Prostate gland (tissue), 2 donors: ENCODE results near the gene ATMIN. TPM values are rescaled to one million over a fixed set of nuclear protein-coding genes. Genes with fewer than 3 reads are reported as not detected.

Experiments used
- DNase-seq: peaks from one replicate; pipeline ENCODE4 v3.0.0-alpha.2; 2019; ENCODE audit warnings: low spot score
- H3K27ac ChIP-seq, 2 donors: fragments of 200-600 bp; sonication (generic); 2 replicates each; pipeline ENCODE4 v1.5.1; 2017 to 2019
- H3K27me3 ChIP-seq: fragments of 200-600 bp; sonication (generic); replicated peaks from 2 replicates; pipeline ENCODE4 v1.5.1; 2019; ENCODE audit not compliant: insufficient read depth
- H3K36me3 ChIP-seq, 2 donors: fragments of 200-600 bp; sonication (generic); 1 replicate in 1 of 2; 2 replicates in 1 of 2; pipeline versions ENCODE4 v1.5.1 to v1.8.1; 2017 to 2019
- H3K4me1 ChIP-seq: fragments of 200-600 bp; sonication (generic); replicated peaks from 2 replicates; pipeline ENCODE4 v1.5.1; 2019
- H3K4me3 ChIP-seq, 2 donors: fragments of 200-600 bp; sonication (generic); 2 replicates each; pipeline ENCODE4 v1.5.1; 2017 to 2019
- H3K9me3 ChIP-seq: fragments of 200-600 bp; sonication (generic); 2 replicates; pipeline ENCODE4 v1.5.1; 2017
- CTCF ChIP-seq, 4 experiments: fragments of 200-600 bp in 2 of 4; fragments of 450-650 bp in 2 of 4; sonication (generic) in 2 of 4; IDR thresholded peaks; 1 replicate in 3 of 4; 2 replicates in 1 of 4; pipeline ENCODE4 v1.5.1; 2016 to 2019; ENCODE audit warnings: antibody characterized with exemption in 4 of 4, mild to moderate bottlenecking in 2 of 4, moderate library complexity in 2 of 4
- POLR2A ChIP-seq: fragments of 450-650 bp; IDR thresholded peaks from one replicate; pipeline ENCODE4 v1.6.1; 2016; ENCODE audit warnings: antibody characterized with exemption, mild to moderate bottlenecking
- POLR2AphosphoS5 ChIP-seq: sonication (generic); formaldehyde crosslinking; IDR thresholded peaks from one replicate; pipeline ENCODE4 v1.6.1; 2017; ENCODE audit warnings: antibody characterized with exemption
- WGBS: methylation state at CpG from one replicate; pipeline ENCODE4 v1.1.5; 2018; 5-methylcytosine and 5-hydroxymethylcytosine counted together
- intact Hi-C: fragments of 100-400 bp; cut with DNase I; formaldehyde crosslinking; loops from one replicate; pipeline ENCODE4 v1.14.2; 2022
- total RNA-seq, 2 donors: library from RNA; depleted of rRNA; stranded (reverse); fragments of >200 nt; gene quantifications; one replicate each; pipeline ENCODE4 v1.1.0, GENCODE V29; 2016

The ATMIN gene
- total RNA-seq, 2 donors from 2014 or later = 47.1 to 62.4 TPM

GRCh38 chr16:80990577-80990976 lies 45.1 kb upstream of the ATMIN start:
- no peak for DNase-seq
- Histone ChIP-seq H3K27ac (no peak overlapping the region), H3K36me3 (no peaks in the 10 kb centered on the region), H3K4me1 (peaks cover 6% of the 10 kb centered on the region), H3K4me3 (no peak overlapping the region), H3K9me3 (no peaks in the 10 kb centered on the region), H3K27me3 (no peaks in the 10 kb centered on the region)
- intact Hi-C loops = no loop called here
- WGBS = 90% methylated on average over 3 of the region's 3 CpGs
- TF ChIP-seq POLR2A (no peak), POLR2AphosphoS5 (no peak), CTCF (IDR thresholded peaks at IDR 0.05) (no peak)

- intact Hi-C loops = no loop called here
- H3K27ac ChIP-seq = no peak overlapping the region
- peaks cover 6% of the 10 kb centered on the region for H3K4me1 ChIP-seq
- no peak overlapping the region for H3K4me3 ChIP-seq
- 81% methylated on average over 2 of the region's 2 CpGs for WGBS
- H3K27me3 ChIP-seq = no peaks in the 10 kb centered on the region
- H3K36me3 ChIP-seq = no peaks in the 10 kb centered on the region
- no peak for DNase-seq
- H3K9me3 ChIP-seq = no peaks in the 10 kb centered on the region
- TF ChIP-seq CTCF (IDR thresholded peaks at IDR 0.05) (no peak), POLR2A (no peak), POLR2AphosphoS5 (no peak)
These were observed 44.7 kb upstream of the ATMIN start for GRCh38 chr16:80990978-80991377.

- H3K36me3 ChIP-seq = no peaks in the 10 kb centered on the region
- H3K9me3 ChIP-seq = no peaks in the 10 kb centered on the region
- H3K4me3 ChIP-seq = no peak overlapping the region
- peaks cover 6% of the 10 kb centered on the region for H3K4me1 ChIP-seq
- no peak overlapping the region for H3K27ac ChIP-seq
- WGBS = 48% methylated on average over 6 of the region's 6 CpGs
- intact Hi-C loops = no loop called here
- no peak for DNase-seq
- no peak for TF ChIP-seq CTCF (IDR thresholded peaks at IDR 0.05)
- TF ChIP-seq POLR2A = no peak
- TF ChIP-seq POLR2AphosphoS5 = no peak
- no peaks in the 10 kb centered on the region for H3K27me3 ChIP-seq
These were observed 43.7 kb upstream of the ATMIN start for GRCh38 chr16:80991792-80992430.

GRCh38 chr16:80992676-80993293 lies 42.9 kb upstream of the ATMIN start:
- intact Hi-C loops = no loop called here
- H3K27me3 ChIP-seq = no peaks in the 10 kb centered on the region
- no peaks in the 10 kb centered on the region for H3K9me3 ChIP-seq
- peak overlapping the region in 1 of 2 donors; percentile 6 for H3K27ac ChIP-seq
- 45% methylated on average over 3 of the region's 3 CpGs for WGBS
- DNase-seq = no peak
- H3K36me3 ChIP-seq = no peaks in the 10 kb centered on the region
- TF ChIP-seq CTCF (IDR thresholded peaks at IDR 0.05) = no peak
- no peak for TF ChIP-seq POLR2A
- TF ChIP-seq POLR2AphosphoS5 = no peak
- no peak overlapping the region for H3K4me3 ChIP-seq
- no peaks in the 10 kb centered on the region for H3K4me1 ChIP-seq

GRCh38 chr16:80993307-80993706 lies 42.3 kb upstream of the ATMIN start:
- H3K36me3 ChIP-seq = no peaks in the 10 kb centered on the region
- WGBS = 57% methylated on average over 6 of the region's 6 CpGs
- intact Hi-C loops = no loop called here
- TF ChIP-seq POLR2A (no peak), CTCF (IDR thresholded peaks at IDR 0.05) (no peak), POLR2AphosphoS5 (no peak)
- peak overlapping the region in 1 of 2 donors; percentile 6 for H3K27ac ChIP-seq
- DNase-seq = no peak
- no peaks in the 10 kb centered on the region for H3K9me3 ChIP-seq
- H3K4me1 ChIP-seq = no peaks in the 10 kb centered on the region
- no peaks in the 10 kb centered on the region for H3K27me3 ChIP-seq
- H3K4me3 ChIP-seq = no peak overlapping the region
